ENCODE data around the gene PFKFB1.
A peak's percentile ranks its signal among the peaks of the same experiment; 100 is the strongest.

The PFKFB1 gene

GRCh38 chrX:54921427-54922021 lies 72.5 kb downstream of the PFKFB1 start:
- peak; percentile 51 for DNase-seq

- no peak for DNase-seq
Measured at GRCh38 chrX:54920610-54921426, 73.2 kb downstream of the PFKFB1 start, which contains the start of gene TRO. Gene TRO, plus strand, starts transcription at chrX:54920824. Its CDS starts 1,423 bp downstream, at chrX:54922247.

- no peak for DNase-seq
Measured at GRCh38 chrX:54909941-54910340, 84.0 kb downstream of the PFKFB1 start.

- DNase-seq: no peak
Measured at GRCh38 chrX:54894159-54894558, 99.8 kb downstream of the PFKFB1 start.

- peak; percentile 52 for DNase-seq
Measured at GRCh38 chrX:54891573-54891972, 102.4 kb downstream of the PFKFB1 start.

- DNase-seq: no peak
Measured at GRCh38 chrX:54885740-54886139, 108.2 kb downstream of the PFKFB1 start.
